ENCODE data around the gene COL23A1. TPM values are rescaled to one million over a fixed set of nuclear protein-coding genes. Genes with fewer than 3 reads are reported as not detected.

The COL23A1 gene
- total RNA-seq, 1 donor from 2014 or later = 75.2 TPM

GRCh38 chr5:178483620-178484019, 106.6 kb downstream of the COL23A1 start:
- H3K27ac Mint-ChIP-seq (ENCODE audit: unreplicated experiment) = peak overlapping the region; percentile 36
- TF ChIP-seq CTCF (IDR thresholded peaks at IDR 0.05; ENCODE audit: unreplicated experiment) = no peak

DNA sequence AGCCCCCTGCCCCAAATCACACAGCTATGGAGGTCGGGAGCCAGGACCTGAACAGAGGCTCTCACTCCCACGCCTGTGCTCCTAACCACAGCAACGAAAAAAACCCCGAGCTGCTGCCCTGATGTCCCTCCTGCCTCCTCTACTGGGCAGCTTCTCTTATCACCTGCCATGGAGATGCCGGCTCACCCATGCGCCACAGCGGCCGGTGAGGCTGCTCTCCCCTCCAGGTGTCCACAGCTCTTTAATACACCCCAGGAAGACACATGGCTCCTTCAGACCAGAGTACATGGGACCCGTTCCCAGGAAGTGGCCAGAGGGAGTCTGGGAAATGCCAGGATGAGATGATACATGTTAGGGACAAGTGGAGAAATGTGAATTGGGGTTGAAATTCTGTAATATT, 110.9 kb downstream of the COL23A1 start:
- Mint-ChIP-seq H3K4me1 (ENCODE audit: unreplicated experiment) (peaks cover 14% of the 10 kb centered on the region), H3K27ac (ENCODE audit: unreplicated experiment) (no peak overlapping the region), H3K36me3 (ENCODE audit: low read depth, unreplicated experiment) (peaks cover 4% of the 10 kb centered on the region), H3K27me3 (ENCODE audit: unreplicated experiment) (no peaks in the 10 kb centered on the region), H3K4me3 (ENCODE audit: unreplicated experiment) (no peak overlapping the region), H3K9me3 (ENCODE audit: unreplicated experiment) (no peaks in the 10 kb centered on the region)
- TF ChIP-seq CTCF (IDR thresholded peaks at IDR 0.05; ENCODE audit: unreplicated experiment) = no peak
- no peak for DNase-seq (ENCODE audit: low spot score)

More at GRCh38 chr5:178483620-178484019, 106.6 kb downstream of the COL23A1 start:
- peaks cover 2% of the 10 kb centered on the region for H3K27me3 Mint-ChIP-seq (ENCODE audit: unreplicated experiment)
- no peak overlapping the region for H3K4me3 Mint-ChIP-seq (ENCODE audit: unreplicated experiment)
- peaks cover 5% of the 10 kb centered on the region for H3K36me3 Mint-ChIP-seq (ENCODE audit: low read depth, unreplicated experiment)
- no peaks in the 10 kb centered on the region for H3K9me3 Mint-ChIP-seq (ENCODE audit: unreplicated experiment)
- no peak for DNase-seq (ENCODE audit: low spot score)
- peaks cover 22% of the 10 kb centered on the region for H3K4me1 Mint-ChIP-seq (ENCODE audit: unreplicated experiment)

GRCh38 chr5:178478370-178478769, 111.8 kb downstream of the COL23A1 start:
- no peak for TF ChIP-seq CTCF (IDR thresholded peaks at IDR 0.05; ENCODE audit: unreplicated experiment)
- DNase-seq (ENCODE audit: low spot score) = no peak
- H3K36me3 Mint-ChIP-seq (ENCODE audit: low read depth, unreplicated experiment) = peaks cover 4% of the 10 kb centered on the region
- H3K27me3 Mint-ChIP-seq (ENCODE audit: unreplicated experiment) = no peaks in the 10 kb centered on the region
- no peaks in the 10 kb centered on the region for H3K9me3 Mint-ChIP-seq (ENCODE audit: unreplicated experiment)
- H3K4me3 Mint-ChIP-seq (ENCODE audit: unreplicated experiment) = no peak overlapping the region
- no peak overlapping the region for H3K27ac Mint-ChIP-seq (ENCODE audit: unreplicated experiment)
- H3K4me1 Mint-ChIP-seq (ENCODE audit: unreplicated experiment) = peaks cover 17% of the 10 kb centered on the region

DNA sequence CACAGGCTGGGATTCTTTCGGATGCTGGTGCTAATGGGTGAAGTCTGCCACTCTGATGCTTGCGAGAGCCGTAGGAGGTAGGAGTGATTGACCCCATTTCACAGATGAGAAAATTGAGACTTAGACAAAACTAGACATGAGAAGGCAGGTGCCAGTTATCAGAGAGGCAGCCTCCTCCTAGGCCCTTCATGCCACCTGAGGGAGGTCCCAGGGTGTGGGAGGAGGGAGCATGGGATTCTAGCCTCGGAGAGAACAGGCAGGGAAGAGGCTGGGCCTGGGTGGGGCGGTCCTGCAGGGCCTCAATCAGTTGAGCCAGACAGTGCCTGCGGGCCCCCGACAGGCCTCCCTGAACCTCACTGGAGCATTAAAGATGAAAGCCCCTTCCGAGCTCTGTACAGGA, 112.4 kb downstream of the COL23A1 start:
- Mint-ChIP-seq H3K27ac (ENCODE audit: unreplicated experiment) (no peak overlapping the region), H3K27me3 (ENCODE audit: unreplicated experiment) (no peaks in the 10 kb centered on the region), H3K4me3 (ENCODE audit: unreplicated experiment) (no peak overlapping the region), H3K9me3 (ENCODE audit: unreplicated experiment) (no peaks in the 10 kb centered on the region), H3K36me3 (ENCODE audit: low read depth, unreplicated experiment) (peaks cover 4% of the 10 kb centered on the region), H3K4me1 (ENCODE audit: unreplicated experiment) (peaks cover 14% of the 10 kb centered on the region)
- no peak for TF ChIP-seq CTCF (IDR thresholded peaks at IDR 0.05; ENCODE audit: unreplicated experiment)
- no peak for DNase-seq (ENCODE audit: low spot score)

- H3K4me1 Mint-ChIP-seq (ENCODE audit: unreplicated experiment) = peaks cover 14% of the 10 kb centered on the region
- DNase-seq (ENCODE audit: low spot score) = no peak
- H3K36me3 Mint-ChIP-seq (ENCODE audit: low read depth, unreplicated experiment) = peaks cover 4% of the 10 kb centered on the region
- H3K27me3 Mint-ChIP-seq (ENCODE audit: unreplicated experiment) = no peaks in the 10 kb centered on the region
- H3K27ac Mint-ChIP-seq (ENCODE audit: unreplicated experiment) = no peak overlapping the region
- no peak overlapping the region for H3K4me3 Mint-ChIP-seq (ENCODE audit: unreplicated experiment)
- no peaks in the 10 kb centered on the region for H3K9me3 Mint-ChIP-seq (ENCODE audit: unreplicated experiment)
- no peak for TF ChIP-seq CTCF (IDR thresholded peaks at IDR 0.05; ENCODE audit: unreplicated experiment)
Observed at GRCh38 chr5:178476972-178477754, 113.0 kb downstream of the COL23A1 start.
